ENCODE measurements around the gene SRCIN1. TPM values are rescaled to one million over a fixed set of nuclear protein-coding genes. Genes with fewer than 3 reads are reported as not detected.
A peak's percentile ranks its signal among the peaks of the same experiment; 100 is the strongest.

SRCIN1 gene
- total RNA-seq, 1 experiment from 2014 or later, result 6.9 TPM

- no peak for TF ChIP-seq CTCF (conservative IDR thresholded peaks at IDR 0.05)
- no peak overlapping the region for H4K91ac ChIP-seq (ENCODE audit: insufficient read length, low read depth, low read length)
- WGBS (ENCODE audit: extremely low coverage, insufficient read length, low lambda C conversion rate), result no CpG with 5 or more reads among the region's 10 CpGs
- peaks cover 96% of the 10 kb centered on the region for H3K27me3 Mint-ChIP-seq (ENCODE audit: low read depth)
- H3K27ac ChIP-seq (ENCODE audit: insufficient read length, low read depth, low read length), result no peak overlapping the region
- H3K4me1 ChIP-seq (ENCODE audit: insufficient read depth, low read length), result 0 out of 2 replicates have a peak, but pooled peaks cover 3% of the 10 kb centered on the region
- H3K9ac ChIP-seq (ENCODE audit: extremely low read depth, insufficient read length, low read length), result no peak overlapping the region
- H3K27me3 ChIP-seq (ENCODE audit: insufficient read depth, low read length), result peaks cover 69% of the 10 kb centered on the region
- H3K4me3 Mint-ChIP-seq, result peak overlapping the region in 1 of 2 experiments; percentile 3; a peak in 1 of 5 replicates
- no peak overlapping the region for H2BK15ac ChIP-seq (ENCODE audit: low read depth, low read length)
- no peak overlapping the region for H2AK5ac ChIP-seq (ENCODE audit: insufficient read length, low read length)
- H3K4me2 ChIP-seq (ENCODE audit: insufficient read depth, insufficient read length, low read length), result no peak overlapping the region
- H2BK20ac ChIP-seq (ENCODE audit: low read depth, low read length, poor library complexity, severe bottlenecking), result no peak overlapping the region
- H2BK120ac ChIP-seq (ENCODE audit: low read depth, low read length, poor library complexity, severe bottlenecking), result no peak overlapping the region
- H2BK12ac ChIP-seq (ENCODE audit: insufficient read length, low read depth, low read length), result no peak overlapping the region
- no peak overlapping the region for H3K27ac Mint-ChIP-seq
- H3K4ac ChIP-seq (ENCODE audit: low read depth, low read length), result no peak overlapping the region
- no peaks in the 10 kb centered on the region for H4K20me1 ChIP-seq (ENCODE audit: control insufficient read depth, insufficient read depth, insufficient read length)
- DNase-seq, result no peak
- H3K18ac ChIP-seq (ENCODE audit: insufficient read length, low read depth, low read length), result no peak overlapping the region
- no peaks in the 10 kb centered on the region for H3K36me3 Mint-ChIP-seq (ENCODE audit: insufficient read depth in 1 of 3, low read depth in 3 of 3)
- no peak overlapping the region for H2BK5ac ChIP-seq (ENCODE audit: insufficient read length, low read length)
- peaks cover 17 to 43% of the 10 kb centered on the region in 2 experiments for H3K4me1 Mint-ChIP-seq
- no peaks in the 10 kb centered on the region for H3K79me1 ChIP-seq (ENCODE audit: insufficient read depth, low read depth, low read length, poor library complexity, severe bottlenecking)
- H3K23ac ChIP-seq (ENCODE audit: insufficient read length, low read depth, low read length), result no peak overlapping the region
- no peak overlapping the region for H4K8ac ChIP-seq (replicated peaks; ENCODE audit: insufficient read length, low read depth, low read length)
- H3K79me2 ChIP-seq (ENCODE audit: insufficient read depth, low read length), result no peaks in the 10 kb centered on the region
- H3K9me3 ChIP-seq (ENCODE audit: control insufficient read depth, low read depth, low read length), result no peaks in the 10 kb centered on the region
- H2AFZ ChIP-seq (ENCODE audit: low read length), result no peak overlapping the region
- H3K56ac ChIP-seq (ENCODE audit: insufficient read length, low read depth, low read length), result no peak overlapping the region
- H3K9me3 Mint-ChIP-seq, result no peaks in the 10 kb centered on the region; a peak in 2 of 5 replicates
- peaks cover 14% of the 10 kb centered on the region for H3K23me2 ChIP-seq (ENCODE audit: insufficient read length, low read depth, low read length, poor library complexity, severe bottlenecking)
- H3K14ac ChIP-seq (ENCODE audit: insufficient read depth, low read length), result no peak overlapping the region
- no peak overlapping the region for H4K5ac ChIP-seq (ENCODE audit: insufficient read length, low read depth, low read length)
- no peak overlapping the region for H3T11ph ChIP-seq (ENCODE audit: low read length)
Measured at GRCh38 chr17:38565853-38566665, 39.7 kb downstream of the SRCIN1 start.

Measured in H9 (cell line).